ENCODE measurements around the gene COL26A1.

DNA sequence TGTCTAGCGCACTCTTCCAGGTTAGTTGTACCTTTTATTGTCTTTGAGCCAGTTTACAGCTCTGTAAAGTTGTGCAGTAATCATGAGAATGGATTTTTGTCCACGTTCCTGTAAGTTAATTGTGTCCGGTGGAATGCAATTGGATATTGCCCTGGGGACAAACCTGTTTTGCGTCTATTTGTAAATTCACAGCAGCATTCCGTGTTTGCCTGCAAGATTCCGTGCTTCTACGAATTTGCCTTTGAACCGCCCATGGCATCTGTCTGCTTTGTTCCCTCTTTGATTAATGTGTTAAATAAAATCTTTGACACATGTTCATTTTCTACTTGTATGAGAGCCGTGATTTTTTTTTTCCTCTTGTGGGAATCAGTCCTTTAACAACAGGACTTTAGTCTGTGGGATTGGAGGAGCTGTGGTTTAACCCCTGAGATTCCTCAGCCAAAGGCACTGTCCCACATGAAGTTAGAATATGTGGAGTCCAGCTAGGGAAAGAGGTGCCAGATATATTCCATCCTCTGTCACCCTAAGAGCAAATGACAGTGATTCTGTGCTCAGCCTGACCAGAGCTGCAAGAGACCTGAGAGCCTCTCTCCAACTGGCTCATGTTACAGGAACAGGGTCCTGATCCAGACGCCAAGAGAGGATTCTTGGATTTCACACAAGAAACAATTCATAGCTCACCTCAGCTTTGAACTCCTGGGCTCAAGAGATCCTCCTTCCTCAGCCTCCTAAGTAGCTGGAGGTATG lies 126.3 kb downstream of the COL26A1 start:
- TF ChIP-seq ZNF184 (tag by site-specific recombination; IDR thresholded peaks at IDR 0.05) (no peak), ZBTB10 (tag by site-specific recombination; IDR thresholded peaks at IDR 0.05) (no peak)
- TF ChIP-seq, protein P1, sequence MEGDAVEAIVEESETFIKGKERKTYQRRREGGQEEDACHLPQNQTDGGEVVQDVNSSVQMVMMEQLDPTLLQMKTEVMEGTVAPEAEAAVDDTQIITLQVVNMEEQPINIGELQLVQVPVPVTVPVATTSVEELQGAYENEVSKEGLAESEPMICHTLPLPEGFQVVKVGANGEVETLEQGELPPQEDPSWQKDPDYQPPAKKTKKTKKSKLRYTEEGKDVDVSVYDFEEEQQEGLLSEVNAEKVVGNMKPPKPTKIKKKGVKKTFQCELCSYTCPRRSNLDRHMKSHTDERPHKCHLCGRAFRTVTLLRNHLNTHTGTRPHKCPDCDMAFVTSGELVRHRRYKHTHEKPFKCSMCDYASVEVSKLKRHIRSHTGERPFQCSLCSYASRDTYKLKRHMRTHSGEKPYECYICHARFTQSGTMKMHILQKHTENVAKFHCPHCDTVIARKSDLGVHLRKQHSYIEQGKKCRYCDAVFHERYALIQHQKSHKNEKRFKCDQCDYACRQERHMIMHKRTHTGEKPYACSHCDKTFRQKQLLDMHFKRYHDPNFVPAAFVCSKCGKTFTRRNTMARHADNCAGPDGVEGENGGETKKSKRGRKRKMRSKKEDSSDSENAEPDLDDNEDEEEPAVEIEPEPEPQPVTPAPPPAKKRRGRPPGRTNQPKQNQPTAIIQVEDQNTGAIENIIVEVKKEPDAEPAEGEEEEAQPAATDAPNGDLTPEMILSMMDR (tag by site-specific recombination; IDR thresholded peaks at IDR 0.05), result no peak
